H1 (cell line): ENCODE data around the gene C4orf33. TPM values are rescaled to one million over a fixed set of nuclear protein-coding genes. Genes with fewer than 3 reads are reported as not detected.

Source experiments
- HDAC2 ChIP-seq, 2 experiments: fragments of 300-600 bp in 1 of 2; sonication (generic) in 1 of 2; IDR thresholded peaks; 2 replicates each; pipeline ENCODE4 v1.6.1; 2011 to 2012; ENCODE audit warnings: low read depth in 2 of 2, low read length in 2 of 2, mild to moderate bottlenecking in 2 of 2, moderate library complexity in 2 of 2, borderline replicate concordance in 1 of 2, inconsistent platforms in 1 of 2
- NRF1 ChIP-seq: IDR thresholded peaks from 2 replicates; pipeline ENCODE4 v1.6.1; 2011; ENCODE audit warnings: mild to moderate bottlenecking, low read depth, low read length, improper control_type of control experiment
- PHF8 ChIP-seq: fragments of 200-600 bp; sonication (generic); conservative IDR thresholded peaks from 2 replicates; pipeline ENCODE4 v1.7.1; 2012; ENCODE audit warnings: low read depth, mild to moderate bottlenecking, inconsistent platforms, low read length, moderate library complexity
- RBBP5 ChIP-seq: IDR thresholded peaks from 2 replicates; pipeline ENCODE4 v1.7.1; 2012; ENCODE audit warnings: low read depth, mild to moderate bottlenecking, inconsistent platforms, low read length, moderate library complexity, borderline replicate concordance
- SRF ChIP-seq: IDR thresholded peaks from 2 replicates; pipeline ENCODE4 v1.6.1; 2011; ENCODE audit warnings: mild to moderate bottlenecking, low read depth, low read length, moderate library complexity
- polyA plus RNA-seq, 7 experiments: library from polyadenylated mRNA; depleted of rRNA in 3 of 7; stranded (reverse) in 5 of 7; unstranded in 2 of 7; fragments of >200 nt in 5 of 7; fragments of 200-250 nt in 2 of 7; gene quantifications; 1 replicate in 5 of 7; 2 replicates in 1 of 7; 4 replicates in 1 of 7; pipeline versions ENCODE4 v1.2.1 to v1.2.3, GENCODE V29; 2011 to 2013; ENCODE audit warnings: missing spikeins in 2 of 7, mixed read lengths in 2 of 7
- total RNA-seq: library from RNA; stranded (reverse); fragmentation: NEBNext Ultra II Directional; extraction: Animal tissue kit (Norgen Biotek cat#: 25700); gene quantifications from 2 replicates; pipeline ENCODE4 v1.2.1, GENCODE V29; 2021

Gene C4orf33
- total and polyA plus RNA-seq, 2 of the 8 experiments (the other 6 are each of a cell fraction or from before 2014, with no cell fraction given): 3.4 to 6.0 TPM

GRCh38 chr4:129131343-129131742 lies 35.4 kb downstream of the C4orf33 start (continued):
- TF ChIP-seq HDAC2 (IDR thresholded peaks at IDR 0.05; ENCODE audit: borderline replicate concordance in 1 of 2, low read depth in 2 of 2, low read length in 2 of 2) (no peak), SRF (no peak), PHF8 (no peak), NRF1 (no peak), RBBP5 (no peak)
